K562 (cell line): ENCODE measurements around the gene RPF1.
"Not testable (repeated sequence)": the region's sequence is repeated elsewhere in the genome, so short reads cannot be mapped to it uniquely, and the experiment has no call there.

ENCODE experiments used
- CTCF ChIP-seq, 3 experiments: IDR thresholded peaks in 2 of 3; conservative IDR thresholded peaks in 1 of 3; 2 replicates each; pipeline ENCODE4 v1.5.1; 2011 to 2012; ENCODE audit warnings: low read length in 3 of 3, mild to moderate bottlenecking in 3 of 3, control low read depth in 2 of 3, improper control_type of control experiment in 1 of 3, inconsistent platforms in 1 of 3, low read depth in 1 of 3, mixed read lengths in 1 of 3, moderate library complexity in 1 of 3; ENCODE audit not compliant: insufficient read depth in 2 of 3
- EZH2 ChIP-seq: IDR thresholded peaks from 2 replicates; pipeline ENCODE4 v1.6.1; 2012; ENCODE audit warnings: low read depth, mild to moderate bottlenecking, inconsistent platforms, low read length, borderline replicate concordance
- PML ChIP-seq: IDR thresholded peaks from 2 replicates; pipeline ENCODE4 v1.6.1; 2012; ENCODE audit warnings: low read length, inconsistent platforms
- POLR2A ChIP-seq: fragments of 450-650 bp; conservative IDR thresholded peaks from 2 replicates; pipeline ENCODE4 v1.6.1; 2016
- POLR2AphosphoS5 ChIP-seq: IDR thresholded peaks from 2 replicates; pipeline ENCODE4 v1.6.1; 2011; ENCODE audit warnings: mild to moderate bottlenecking, low read depth, low read length, moderate library complexity; ENCODE audit not compliant: control insufficient read depth, insufficient read depth
- SIN3A ChIP-seq, 2 experiments: fragments of 150-350 bp in 1 of 2; IDR thresholded peaks; 2 replicates each; pipeline ENCODE4 v1.6.1; 2011 to 2016; ENCODE audit warnings: borderline replicate concordance in 2 of 2, low read depth in 2 of 2, low read length in 2 of 2, mild to moderate bottlenecking in 2 of 2, moderate library complexity in 2 of 2; ENCODE audit not compliant: control insufficient read depth in 1 of 2
- SMARCB1 ChIP-seq: IDR thresholded peaks from 2 replicates; pipeline ENCODE4 v1.6.1; 2011; ENCODE audit warnings: improper control_type of control experiment, low read depth; ENCODE audit not compliant: insufficient read length
- STAT5B ChIP-seq: fragments of 250-450 bp; sonication (Bioruptor Pico); IDR thresholded peaks from 2 replicates; pipeline ENCODE4 v1.8.0; 2021; ENCODE audit warnings: mild to moderate bottlenecking, inconsistent platforms
- TOE1 ChIP-seq, 2 experiments: fragments of 450-650 bp in 1 of 2; sonication (generic) in 1 of 2; formaldehyde crosslinking in 1 of 2; IDR thresholded peaks; 2 replicates each; pipeline versions ENCODE4 v1.7.1 to v1.8.0; 2016 to 2022; ENCODE audit warnings: borderline replicate concordance in 2 of 2, mild to moderate bottlenecking in 2 of 2, antibody characterized with exemption in 1 of 2, inconsistent platforms in 1 of 2, low read depth in 1 of 2, missing genetic modification reagents in 1 of 2, moderate library complexity in 1 of 2
- ZNF239 ChIP-seq: fragments of 250-450 bp; sonication (Bioruptor Pico); IDR thresholded peaks from 2 replicates; pipeline ENCODE4 v1.4.0; 2020; ENCODE audit warnings: mild to moderate bottlenecking
- ZNF561 ChIP-seq: fragments of 450-650 bp; formaldehyde crosslinking; conservative IDR thresholded peaks from 2 replicates; pipeline ENCODE4 v1.4.0; 2020; ENCODE audit warnings: mild to moderate bottlenecking, moderate library complexity

GRCh38 chr1:84442747-84443646, 36.1 kb upstream of the RPF1 start:
- TF ChIP-seq STAT5B; POLR2AphosphoS5; POLR2A; CTCF (IDR thresholded peaks at IDR 0.05 in 2 of 3, conservative IDR thresholded peaks at IDR 0.05 in 1 of 3; ENCODE audit: insufficient read depth in 2 of 3, low read depth in 1 of 3, low read length in 3 of 3); PML; ZNF561; EZH2; TOE1 (IDR thresholded peaks at IDR 0.05; ENCODE audit: borderline replicate concordance); TOE1 (CRISPR knock-in tag; IDR thresholded peaks at IDR 0.05; ENCODE audit: borderline replicate concordance, low read depth); ZNF239; SIN3A (IDR thresholded peaks at IDR 0.05; ENCODE audit: borderline replicate concordance in 2 of 2, control insufficient read depth in 1 of 2, low read depth in 2 of 2, low read length in 2 of 2); SMARCB1: not testable (repeated sequence)
